Measurements from ENCODE around the gene XXYLT1. TPM values are rescaled to one million over a fixed set of nuclear protein-coding genes. Genes with fewer than 3 reads are reported as not detected.

Gene XXYLT1
- total RNA-seq, 1 donor from 2014 or later: 9.8 TPM

DNA sequence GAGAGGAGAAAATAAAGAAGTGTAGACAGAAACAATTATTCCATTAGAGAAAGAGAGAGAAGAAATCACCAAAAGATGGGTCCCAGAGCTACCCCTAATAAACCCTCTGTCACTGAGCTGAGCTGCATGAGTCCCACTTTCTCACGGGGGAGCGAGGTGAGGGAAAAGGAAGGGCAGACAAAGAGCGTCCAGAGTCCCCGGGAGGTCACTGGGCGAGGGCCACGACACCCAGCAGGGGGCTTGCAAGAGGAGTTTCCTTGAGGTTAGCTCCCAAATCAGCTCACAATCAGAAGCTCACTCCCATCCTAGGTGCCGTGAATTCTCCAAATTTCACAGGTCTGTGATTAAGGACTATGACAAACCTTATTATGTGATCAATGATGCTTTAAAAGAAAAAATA, 62.3 kb downstream of the XXYLT1 start:
- intact Hi-C loops (cut with DNase I): no loop called here
- Histone ChIP-seq H3K27ac (peak overlapping the region; percentile 78), H3K36me3 (no peaks in the 10 kb centered on the region), H3K4me1 (peaks cover 48% of the 10 kb centered on the region), H3K27me3 (no peaks in the 10 kb centered on the region), H3K4me3 (no peak overlapping the region), H3K9me3 (no peaks in the 10 kb centered on the region)
- DNase-seq: peak; percentile 41
- TF ChIP-seq, protein P1, sequence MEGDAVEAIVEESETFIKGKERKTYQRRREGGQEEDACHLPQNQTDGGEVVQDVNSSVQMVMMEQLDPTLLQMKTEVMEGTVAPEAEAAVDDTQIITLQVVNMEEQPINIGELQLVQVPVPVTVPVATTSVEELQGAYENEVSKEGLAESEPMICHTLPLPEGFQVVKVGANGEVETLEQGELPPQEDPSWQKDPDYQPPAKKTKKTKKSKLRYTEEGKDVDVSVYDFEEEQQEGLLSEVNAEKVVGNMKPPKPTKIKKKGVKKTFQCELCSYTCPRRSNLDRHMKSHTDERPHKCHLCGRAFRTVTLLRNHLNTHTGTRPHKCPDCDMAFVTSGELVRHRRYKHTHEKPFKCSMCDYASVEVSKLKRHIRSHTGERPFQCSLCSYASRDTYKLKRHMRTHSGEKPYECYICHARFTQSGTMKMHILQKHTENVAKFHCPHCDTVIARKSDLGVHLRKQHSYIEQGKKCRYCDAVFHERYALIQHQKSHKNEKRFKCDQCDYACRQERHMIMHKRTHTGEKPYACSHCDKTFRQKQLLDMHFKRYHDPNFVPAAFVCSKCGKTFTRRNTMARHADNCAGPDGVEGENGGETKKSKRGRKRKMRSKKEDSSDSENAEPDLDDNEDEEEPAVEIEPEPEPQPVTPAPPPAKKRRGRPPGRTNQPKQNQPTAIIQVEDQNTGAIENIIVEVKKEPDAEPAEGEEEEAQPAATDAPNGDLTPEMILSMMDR (IDR thresholded peaks at IDR 0.05): no peak
- no peak for ATAC-seq

- Histone ChIP-seq H3K27ac (peak overlapping the region; percentile 43), H3K27me3 (no peaks in the 10 kb centered on the region), H3K4me1 (peaks cover 51% of the 10 kb centered on the region), H3K36me3 (no peaks in the 10 kb centered on the region), H3K4me3 (no peak overlapping the region), H3K9me3 (no peaks in the 10 kb centered on the region)
- DNase-seq (peak; percentile 29), ATAC-seq (no peak)
- TF ChIP-seq, protein P1 (IDR thresholded peaks at IDR 0.05): no peak
- intact Hi-C loops (cut with DNase I): no loop called here
Measured at GRCh38 chr3:195208183-195208582, 62.8 kb downstream of the XXYLT1 start.

DNA sequence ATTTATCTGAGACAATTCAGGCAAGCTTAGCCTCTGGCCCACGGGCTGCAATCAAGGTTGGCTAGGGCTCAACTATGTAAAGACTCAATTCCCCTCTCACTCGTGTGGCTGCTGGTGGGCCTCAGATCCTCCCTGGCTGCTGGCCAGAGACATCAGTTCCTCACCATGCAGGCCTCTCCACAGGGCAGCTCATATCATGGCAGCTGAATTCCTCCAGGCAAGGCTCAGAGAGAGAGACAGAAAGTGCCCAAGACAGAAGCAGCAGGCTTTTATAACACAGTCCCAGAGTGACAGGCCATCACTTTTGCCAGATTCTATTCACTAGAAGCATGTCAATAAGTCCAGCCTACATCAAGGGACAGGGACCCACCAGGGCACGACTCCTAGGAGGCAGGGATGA, 63.2 kb downstream of the XXYLT1 start:
- intact Hi-C loops (cut with DNase I): no loop called here
- DNase-seq: peak; percentile 46
- no peak overlapping the region for H3K4me3 ChIP-seq
- no peak for ATAC-seq
- peak overlapping the region; percentile 43 for H3K27ac ChIP-seq
- no peaks in the 10 kb centered on the region for H3K27me3 ChIP-seq
- H3K4me1 ChIP-seq: peaks cover 51% of the 10 kb centered on the region
- no peaks in the 10 kb centered on the region for H3K36me3 ChIP-seq
- no peaks in the 10 kb centered on the region for H3K9me3 ChIP-seq
- TF ChIP-seq, protein P1 (IDR thresholded peaks at IDR 0.05): no peak

DNA sequence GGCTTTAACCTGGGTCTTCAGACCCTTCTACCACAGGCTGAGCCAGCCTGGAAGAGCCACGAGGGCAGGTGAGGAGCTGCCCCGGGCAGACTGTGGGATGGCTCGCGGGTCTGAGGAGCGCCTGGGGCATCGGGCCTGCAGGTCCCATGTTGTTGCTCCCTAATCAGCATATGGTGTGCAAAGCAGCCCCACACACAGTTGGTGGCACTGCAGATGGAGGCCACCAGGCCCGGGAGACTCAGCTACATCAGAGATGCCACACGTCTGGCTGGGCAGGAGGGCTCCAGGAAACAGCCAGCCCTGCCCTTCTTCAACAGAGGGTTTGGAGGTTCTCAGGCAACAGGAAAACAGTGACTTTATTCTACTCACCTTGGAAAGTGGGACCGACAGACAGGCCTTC, 63.9 kb downstream of the XXYLT1 start:
- no peaks in the 10 kb centered on the region for H3K27me3 ChIP-seq
- ATAC-seq: no peak
- intact Hi-C loops (cut with DNase I): no loop called here
- no peak overlapping the region for H3K4me3 ChIP-seq
- peaks cover 51% of the 10 kb centered on the region for H3K4me1 ChIP-seq
- no peaks in the 10 kb centered on the region for H3K36me3 ChIP-seq
- TF ChIP-seq, protein P1 (IDR thresholded peaks at IDR 0.05): no peak
- H3K9me3 ChIP-seq: no peaks in the 10 kb centered on the region
- no peak for DNase-seq
- no peak overlapping the region for H3K27ac ChIP-seq

GRCh38 chr3:195204360-195205163, 66.4 kb downstream of the XXYLT1 start:
- intact Hi-C loops (cut with DNase I): no loop called here
- Histone ChIP-seq H3K4me3 (no peak overlapping the region), H3K9me3 (no peaks in the 10 kb centered on the region), H3K36me3 (no peaks in the 10 kb centered on the region), H3K27ac (peak overlapping the region; percentile 72), H3K4me1 (peaks cover 35% of the 10 kb centered on the region), H3K27me3 (no peaks in the 10 kb centered on the region)
- TF ChIP-seq, protein P1 (IDR thresholded peaks at IDR 0.05): no peak
- DNase-seq: no peak
- peak; percentile 33 for ATAC-seq
